Kidney (tissue), 14 donors: Measurements from ENCODE around the gene IZUMO1. TPM values are rescaled to one million over a fixed set of nuclear protein-coding genes. Genes with fewer than 3 reads are reported as not detected.

Experiments used
- DNase-seq, 5 donors: peaks; one replicate each; pipeline ENCODE4 v3.0.0-alpha.2; 2013 to 2020
- FAIRE-seq: peaks from 2 replicates; lab custom pipeline; 2012; peaks lifted over from hg19 to GRCh38; lab: Jason Lieb, UNC
- H3K27ac ChIP-seq, 2 donors: one replicate each; pipeline ENCODE4 v1.7.0; 2013; ENCODE audit warnings: low read depth in 2 of 2, low read length in 2 of 2, inconsistent platforms in 1 of 2
- H3K27me3 ChIP-seq: one replicate; pipeline ENCODE4 v1.7.1; 2013; ENCODE audit warnings: low read length, inconsistent platforms; ENCODE audit not compliant: control insufficient read depth, insufficient read depth
- H3K36me3 ChIP-seq, 3 donors: one replicate each; pipeline versions ENCODE4 v1.7.0 to v1.7.1; 2013; ENCODE audit warnings: low read length in 3 of 3, control low read depth in 1 of 3, inconsistent platforms in 1 of 3; ENCODE audit not compliant: insufficient read depth in 3 of 3, control insufficient read depth in 2 of 3
- H3K4me1 ChIP-seq, 3 donors: one replicate each; pipeline versions ENCODE4 v1.7.0 to v1.7.1; 2013; ENCODE audit warnings: low read length in 3 of 3, inconsistent platforms in 1 of 3, low read depth in 1 of 3; ENCODE audit not compliant: control insufficient read depth in 2 of 3, insufficient read depth in 2 of 3
- H3K4me3 ChIP-seq, 3 donors: one replicate each; pipeline versions ENCODE4 v1.7.0 to v1.8.1; 2013; ENCODE audit warnings: low read length in 3 of 3, control low read depth in 1 of 3, inconsistent platforms in 1 of 3
- H3K9ac ChIP-seq, 3 donors: one replicate each; pipeline versions ENCODE4 v1.7.0 to v1.7.1; 2013; ENCODE audit warnings: low read length in 3 of 3, control low read depth in 1 of 3, inconsistent platforms in 1 of 3
- H3K9me3 ChIP-seq, 3 donors: one replicate each; pipeline versions ENCODE4 v1.7.0 to v1.7.1; 2013; ENCODE audit warnings: low read length in 3 of 3, control low read depth in 1 of 3, inconsistent platforms in 1 of 3; ENCODE audit not compliant: control insufficient read depth in 2 of 3, insufficient read depth in 1 of 3
- intact Hi-C: fragments of 100-400 bp; cut with DNase I; formaldehyde crosslinking; loops from one replicate; pipeline ENCODE4 v1.11.1; 2022
- polyA plus RNA-seq: library from polyadenylated mRNA; stranded (reverse); fragments of 350-450 nt; fragmentation: Illumina TruSeq; extraction: RNeasy Lipid Tissue Mini Kit (QIAGEN cat#74804); gene quantifications from one replicate; pipeline ENCODE4 v1.2.3, GENCODE V29; 2014; ENCODE audit warnings: low read depth, low replicate concordance; ENCODE audit not compliant: insufficient read depth
- total RNA-seq: library from RNA; stranded (reverse); fragmentation: NEBNext Ultra II Directional; extraction: Animal tissue kit (Norgen Biotek cat#: 25700); gene quantifications from one replicate; pipeline ENCODE4 v1.2.1, GENCODE V29; 2021
- TF ChIP-seq, protein P1 (sequence below): IDR thresholded peaks from 3 replicates; pipeline ENCODE4 v1.5.1; 2012; ENCODE audit warnings: mild to moderate bottlenecking, moderate library complexity, borderline replicate concordance; ENCODE audit not compliant: insufficient read depth; ENCODE audit errors: extremely low read depth
- donor health status: control.
- donor health status: control.
- donor health status: control.
- donor health status: control.
- donor health status: control.
- donor health status: DM: yes; HTN: yes; CAD: no.
- donor health status: Normal renal cell carcinoma (clear cell type).

The IZUMO1 gene
- total and polyA plus RNA-seq, 2 donors from 2014 or later, result 0.79 TPM; not detected in 1

GRCh38 chr19:48760504-48761205 is 13.9 kb upstream of the IZUMO1 start:
- peak overlapping the region in 1 of 2 donors; percentile 60 for H3K27ac ChIP-seq
- intact Hi-C loops, result no loop called here
- peak in 1 of 5 donors; percentile 30 for DNase-seq

DNA sequence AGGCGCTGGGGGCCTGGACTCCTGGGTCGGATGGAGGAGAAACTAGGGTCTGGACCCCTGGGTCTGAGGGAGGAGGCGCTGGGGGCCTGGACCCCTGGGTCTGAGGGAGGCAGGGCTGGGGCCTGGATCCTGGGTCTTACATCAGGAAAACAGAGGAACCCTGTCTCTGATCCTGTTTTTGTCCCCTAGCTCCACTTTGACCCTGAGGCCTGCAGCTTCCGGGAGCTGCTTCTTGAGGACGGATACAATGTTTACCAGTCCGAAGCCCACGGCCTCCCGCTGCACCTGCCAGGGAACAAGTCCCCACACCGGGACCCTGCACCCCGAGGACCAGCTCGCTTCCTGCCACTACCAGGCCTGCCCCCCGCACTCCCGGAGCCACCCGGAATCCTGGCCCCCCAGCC is 11.0 kb upstream of the IZUMO1 start:
- Histone ChIP-seq H3K36me3 (no peaks in the 10 kb centered on the region), H3K27ac (no peak overlapping the region), H3K9me3 (no peaks in the 10 kb centered on the region), H3K4me3 (no peak overlapping the region), H3K9ac (no peak overlapping the region), H3K27me3 (no peaks in the 10 kb centered on the region), H3K4me1 (peaks cover 0 to 3% (median 0%) of the 10 kb centered on the region in 3 donors)
- FAIRE-seq (no peak), DNase-seq (peak in 2 of 5 donors; percentile 40 to 56)
- intact Hi-C loops, result no loop called here
- TF ChIP-seq, protein P1, sequence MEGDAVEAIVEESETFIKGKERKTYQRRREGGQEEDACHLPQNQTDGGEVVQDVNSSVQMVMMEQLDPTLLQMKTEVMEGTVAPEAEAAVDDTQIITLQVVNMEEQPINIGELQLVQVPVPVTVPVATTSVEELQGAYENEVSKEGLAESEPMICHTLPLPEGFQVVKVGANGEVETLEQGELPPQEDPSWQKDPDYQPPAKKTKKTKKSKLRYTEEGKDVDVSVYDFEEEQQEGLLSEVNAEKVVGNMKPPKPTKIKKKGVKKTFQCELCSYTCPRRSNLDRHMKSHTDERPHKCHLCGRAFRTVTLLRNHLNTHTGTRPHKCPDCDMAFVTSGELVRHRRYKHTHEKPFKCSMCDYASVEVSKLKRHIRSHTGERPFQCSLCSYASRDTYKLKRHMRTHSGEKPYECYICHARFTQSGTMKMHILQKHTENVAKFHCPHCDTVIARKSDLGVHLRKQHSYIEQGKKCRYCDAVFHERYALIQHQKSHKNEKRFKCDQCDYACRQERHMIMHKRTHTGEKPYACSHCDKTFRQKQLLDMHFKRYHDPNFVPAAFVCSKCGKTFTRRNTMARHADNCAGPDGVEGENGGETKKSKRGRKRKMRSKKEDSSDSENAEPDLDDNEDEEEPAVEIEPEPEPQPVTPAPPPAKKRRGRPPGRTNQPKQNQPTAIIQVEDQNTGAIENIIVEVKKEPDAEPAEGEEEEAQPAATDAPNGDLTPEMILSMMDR, result no peak

More at GRCh38 chr19:48760504-48761205, 13.9 kb upstream of the IZUMO1 start:
- TF ChIP-seq, protein P1, result no peak
- FAIRE-seq, result no peak
- no peak overlapping the region for H3K4me3 ChIP-seq
- H3K27me3 ChIP-seq, result no peaks in the 10 kb centered on the region
- H3K36me3 ChIP-seq, result no peaks in the 10 kb centered on the region
- H3K4me1 ChIP-seq, result no peaks in the 10 kb centered on the region
- no peaks in the 10 kb centered on the region for H3K9me3 ChIP-seq
- H3K9ac ChIP-seq, result no peak overlapping the region

GRCh38 chr19:48757089-48757675 is 10.5 kb upstream of the IZUMO1 start:
- H3K27me3 ChIP-seq, result peaks cover under 1% of the 10 kb centered on the region
- no peak overlapping the region for H3K4me3 ChIP-seq
- H3K36me3 ChIP-seq, result no peaks in the 10 kb centered on the region
- no peaks in the 10 kb centered on the region for H3K9me3 ChIP-seq
- FAIRE-seq (no peak), DNase-seq (peak in 1 of 5 donors; percentile 38)
- TF ChIP-seq, protein P1, result no peak
- no peak overlapping the region for H3K27ac ChIP-seq
- peaks cover 0 to 5% (median 0%) of the 10 kb centered on the region in 3 donors for H3K4me1 ChIP-seq
- intact Hi-C loops, result no loop called here
- no peak overlapping the region for H3K9ac ChIP-seq
